Effector memory CD4-positive, alpha-beta T cell (primary cell): Measurements from ENCODE around the gene EGFL8.

ENCODE experiments used
- DNase-seq, 3 donors: peaks; one replicate each; pipeline ENCODE4 v3.0.0-alpha.2; 2020
- H3K27ac ChIP-seq: 2 replicates; pipeline ENCODE4 v1.7.0; 2013; ENCODE audit warnings: mild to moderate bottlenecking, low read length, moderate library complexity; ENCODE audit not compliant: insufficient read depth, poor library complexity, severe bottlenecking
- H3K27me3 ChIP-seq: replicated peaks from 2 replicates; pipeline ENCODE4 v1.7.0; 2013; ENCODE audit warnings: mild to moderate bottlenecking, low read length; ENCODE audit not compliant: insufficient read depth, control insufficient read depth, poor library complexity, severe bottlenecking
- H3K36me3 ChIP-seq: 2 replicates; pipeline ENCODE4 v1.7.0; 2013; ENCODE audit warnings: mild to moderate bottlenecking, low read length, moderate library complexity; ENCODE audit not compliant: control insufficient read depth, insufficient read depth
- H3K4me1 ChIP-seq: 2 replicates; pipeline ENCODE4 v1.7.0; 2013; ENCODE audit warnings: low read length, mild to moderate bottlenecking; ENCODE audit not compliant: control insufficient read depth, insufficient read depth, poor library complexity, severe bottlenecking
- H3K4me3 ChIP-seq: 2 replicates; pipeline ENCODE4 v1.7.0; 2013; ENCODE audit warnings: low read length, low read depth, mild to moderate bottlenecking; ENCODE audit not compliant: insufficient read depth, poor library complexity, severe bottlenecking
- H3K9me3 ChIP-seq: 2 replicates; pipeline ENCODE4 v1.7.0; 2013; ENCODE audit warnings: mild to moderate bottlenecking, low read length, moderate library complexity; ENCODE audit not compliant: control insufficient read depth

EGFL8 gene

DNA sequence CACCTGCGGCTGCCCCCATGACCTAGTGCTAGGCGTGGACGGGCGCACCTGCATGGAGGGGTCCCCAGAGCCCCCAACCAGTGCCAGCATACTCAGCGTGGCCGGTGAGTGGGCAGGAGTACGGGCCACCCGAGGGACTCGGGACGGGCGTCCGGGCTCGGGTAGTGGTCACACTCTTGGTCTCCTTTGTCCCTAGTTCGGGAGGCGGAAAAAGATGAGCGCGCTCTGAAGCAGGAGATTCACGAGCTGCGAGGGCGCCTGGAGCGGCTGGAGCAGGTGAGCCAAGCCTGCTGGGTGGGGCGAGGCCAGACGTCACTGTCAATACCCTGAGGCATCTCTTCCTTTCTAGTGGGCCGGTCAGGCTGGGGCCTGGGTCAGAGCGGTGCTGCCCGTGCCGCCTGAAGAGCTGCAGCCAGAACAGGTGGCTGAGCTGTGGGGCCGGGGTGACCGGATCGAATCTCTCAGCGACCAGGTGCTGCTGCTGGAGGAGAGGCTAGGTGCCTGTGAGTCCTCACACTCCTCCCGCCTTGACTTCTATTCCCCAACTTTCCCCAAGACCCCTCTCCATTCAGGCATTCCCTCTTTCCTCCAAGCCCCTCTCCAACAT, 2.9 kb downstream of the EGFL8 start:
- no peak for DNase-seq
- H3K27me3 ChIP-seq, result no peaks in the 10 kb centered on the region
- H3K4me1 ChIP-seq, result peaks cover 3% of the 10 kb centered on the region
- no peaks in the 10 kb centered on the region for H3K9me3 ChIP-seq
- no peak overlapping the region for H3K4me3 ChIP-seq
- H3K27ac ChIP-seq, result no peak overlapping the region
- H3K36me3 ChIP-seq, result peaks cover 23% of the 10 kb centered on the region

DNA sequence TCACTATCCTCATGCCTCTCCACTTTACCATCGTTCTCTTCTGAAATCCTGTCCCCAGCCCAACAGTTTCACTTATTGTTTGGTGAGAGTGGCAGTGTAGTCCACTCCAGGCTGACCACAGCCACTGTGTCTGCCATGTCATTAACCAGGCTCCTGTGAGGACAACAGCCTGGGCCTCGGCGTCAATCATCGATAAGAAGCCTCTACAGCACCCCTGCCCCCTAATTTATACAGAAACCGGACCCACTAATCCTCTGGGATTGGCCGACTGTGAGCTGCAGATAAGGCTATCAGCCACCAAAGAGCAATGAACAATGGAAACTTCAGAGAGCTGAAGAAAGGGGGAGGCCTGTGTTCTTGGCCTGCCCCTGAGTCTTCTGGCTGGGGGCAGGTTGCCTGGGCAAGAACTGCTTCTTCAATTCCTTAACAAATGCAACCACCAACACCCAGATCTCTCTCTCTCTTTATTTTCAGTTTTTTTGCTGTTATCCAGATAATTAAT, 3.4 kb downstream of the EGFL8 start:
- Histone ChIP-seq H3K9me3 (no peaks in the 10 kb centered on the region), H3K4me3 (no peak overlapping the region), H3K36me3 (peaks cover 23% of the 10 kb centered on the region), H3K4me1 (peaks cover 3% of the 10 kb centered on the region), H3K27ac (no peak overlapping the region), H3K27me3 (no peaks in the 10 kb centered on the region)
- DNase-seq, result no peak

DNA sequence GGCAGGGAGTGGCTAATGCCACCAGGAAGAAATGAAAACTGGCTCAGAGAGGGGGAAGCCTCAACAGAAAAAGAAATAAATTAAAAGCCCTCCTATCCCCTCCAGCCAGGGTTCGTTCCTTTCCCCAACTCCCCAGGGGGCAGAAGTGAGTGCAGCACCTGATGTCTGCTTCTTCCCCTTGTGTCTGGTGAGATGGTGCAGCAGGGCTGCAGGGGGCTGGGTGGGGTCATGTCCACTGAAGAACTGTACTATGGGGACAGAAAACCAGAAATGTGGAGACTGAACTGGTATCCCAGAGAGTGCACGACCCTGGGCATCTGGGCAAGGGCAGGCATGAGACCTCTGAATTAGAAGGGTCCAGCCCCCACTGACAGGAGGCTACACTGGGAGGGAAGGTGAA, 4.0 kb downstream of the EGFL8 start:
- Histone ChIP-seq H3K27ac (no peak overlapping the region), H3K9me3 (no peaks in the 10 kb centered on the region), H3K4me3 (no peak overlapping the region), H3K4me1 (peaks cover 3% of the 10 kb centered on the region), H3K27me3 (no peaks in the 10 kb centered on the region), H3K36me3 (peaks cover 23% of the 10 kb centered on the region)
- no peak for DNase-seq

DNA sequence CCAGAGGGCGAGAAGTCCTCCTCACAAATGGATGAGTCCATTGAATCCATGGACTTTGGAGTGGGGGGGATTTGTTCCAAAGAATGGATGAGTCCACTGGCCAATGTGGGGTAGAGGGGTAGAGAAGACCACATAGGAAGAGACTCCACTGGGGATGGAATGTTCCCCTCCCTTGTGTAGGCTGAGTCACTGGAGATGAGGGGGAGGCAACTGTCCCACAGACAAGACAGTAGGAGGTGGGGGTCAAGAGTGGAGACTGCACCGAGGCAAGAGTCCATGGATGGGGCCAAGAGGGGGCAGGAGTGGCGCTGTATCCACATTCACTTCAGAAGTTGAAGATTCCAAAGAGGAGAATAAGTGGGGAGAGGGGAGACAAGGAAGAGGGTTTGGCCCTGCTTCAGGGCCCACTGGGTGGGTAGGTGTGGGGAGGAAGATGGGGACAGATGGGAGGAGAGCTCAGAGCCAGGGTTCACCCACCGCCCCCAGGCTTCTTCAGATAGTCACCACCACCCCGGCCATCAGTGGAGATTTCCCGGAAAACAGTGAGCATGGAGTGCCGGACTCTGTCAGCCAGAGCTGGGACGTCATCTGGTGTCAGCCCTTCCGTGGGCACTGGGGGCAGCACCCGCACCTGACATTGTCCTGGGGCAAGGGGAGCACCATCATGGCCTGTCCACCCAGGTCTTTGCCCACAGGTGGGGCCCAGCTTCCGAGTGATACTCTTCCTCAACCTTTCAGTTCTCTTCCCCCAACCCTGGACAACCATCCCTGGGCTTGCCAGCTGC, 4.6 kb downstream of the EGFL8 start:
- peaks cover 3% of the 10 kb centered on the region for H3K4me1 ChIP-seq
- H3K4me3 ChIP-seq, result no peak overlapping the region
- H3K9me3 ChIP-seq, result no peaks in the 10 kb centered on the region
- DNase-seq, result no peak
- no peaks in the 10 kb centered on the region for H3K27me3 ChIP-seq
- peaks cover 23% of the 10 kb centered on the region for H3K36me3 ChIP-seq
- H3K27ac ChIP-seq, result no peak overlapping the region

DNA sequence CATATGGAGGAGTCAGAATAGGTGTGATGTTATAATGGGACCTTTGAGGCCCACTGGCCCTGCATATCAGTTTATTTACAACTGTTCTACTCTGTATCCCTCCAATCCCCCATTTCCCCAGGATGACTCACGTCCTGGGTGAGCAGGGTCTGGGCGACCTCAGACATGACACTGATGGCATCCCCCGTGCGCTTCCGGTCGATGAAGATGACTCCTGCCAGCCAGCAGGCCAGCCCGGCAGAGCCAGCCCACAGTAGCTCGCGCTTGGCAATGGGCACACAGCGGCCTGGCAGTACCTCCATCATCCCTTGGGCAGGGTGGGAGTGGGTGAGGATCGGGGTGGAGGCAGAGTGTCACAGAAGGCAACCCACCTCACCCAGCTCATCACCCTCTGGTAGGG, 5.9 kb downstream of the EGFL8 start:
- no peak for DNase-seq
- peaks cover 8% of the 10 kb centered on the region for H3K4me1 ChIP-seq
- H3K36me3 ChIP-seq, result peaks cover 23% of the 10 kb centered on the region
- H3K27ac ChIP-seq, result no peak overlapping the region
- H3K9me3 ChIP-seq, result no peaks in the 10 kb centered on the region
- no peak overlapping the region for H3K4me3 ChIP-seq
- H3K27me3 ChIP-seq, result no peaks in the 10 kb centered on the region

DNA sequence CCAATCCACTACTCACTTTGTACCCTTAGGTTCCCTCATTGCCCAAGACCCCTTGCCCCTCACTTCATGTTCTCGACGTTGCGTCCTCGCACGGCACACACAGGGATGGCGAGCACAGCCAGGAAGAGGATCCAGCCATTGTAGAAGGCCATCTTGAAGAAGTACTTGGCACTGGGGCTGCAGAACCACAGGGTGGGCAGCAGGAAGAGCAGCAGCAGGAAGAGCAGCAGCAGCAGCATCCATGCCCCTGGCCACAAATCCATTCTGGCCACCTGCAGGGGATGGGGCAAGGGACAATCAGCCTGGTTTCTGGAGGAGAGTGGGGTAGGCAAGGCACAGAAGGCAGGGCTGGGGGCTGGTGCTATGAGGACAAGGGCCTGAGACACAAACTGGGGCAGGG, 6.8 kb downstream of the EGFL8 start:
- Histone ChIP-seq H3K27ac (no peak overlapping the region), H3K9me3 (no peaks in the 10 kb centered on the region), H3K36me3 (peaks cover 23% of the 10 kb centered on the region), H3K4me3 (no peak overlapping the region), H3K4me1 (peaks cover 14% of the 10 kb centered on the region), H3K27me3 (no peaks in the 10 kb centered on the region)
- DNase-seq, result no peak

DNA sequence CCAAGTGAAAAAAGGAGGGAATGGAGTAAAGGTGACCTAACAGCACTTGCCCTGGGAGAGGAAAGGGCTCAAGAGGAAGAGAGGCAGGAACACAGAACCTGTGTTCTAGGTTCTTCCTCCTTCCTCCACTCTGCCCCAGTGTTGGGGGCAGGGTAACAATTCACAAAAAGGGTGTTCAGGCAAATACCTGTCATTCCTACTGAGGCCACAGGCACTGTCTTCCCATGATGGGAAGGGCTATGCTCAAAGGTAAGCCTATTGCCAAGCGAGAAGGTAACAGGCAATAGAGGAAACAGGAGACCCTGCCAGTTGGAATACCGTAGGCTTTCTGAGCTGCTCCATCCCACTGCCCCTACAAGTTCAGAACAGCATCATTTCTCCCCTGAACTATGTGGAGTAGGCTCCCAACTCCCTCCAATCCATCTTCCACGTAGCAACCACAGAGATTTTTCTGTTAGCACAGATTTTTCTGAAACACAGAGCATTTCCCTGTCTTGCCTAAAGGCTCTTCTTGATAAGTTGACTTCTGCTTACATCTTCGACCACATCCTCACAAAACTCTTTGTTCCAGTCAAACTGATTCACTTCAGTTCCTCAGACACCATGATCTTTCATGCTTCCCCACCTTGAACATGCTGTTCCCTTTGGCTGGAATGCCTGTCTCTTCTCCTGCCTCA, 8.8 kb downstream of the EGFL8 start:
- Histone ChIP-seq H3K9me3 (no peaks in the 10 kb centered on the region), H3K36me3 (peaks cover 19% of the 10 kb centered on the region), H3K27ac (no peak overlapping the region), H3K4me3 (no peak overlapping the region), H3K27me3 (no peaks in the 10 kb centered on the region), H3K4me1 (peaks cover 28% of the 10 kb centered on the region)
- DNase-seq, result no peak

DNA sequence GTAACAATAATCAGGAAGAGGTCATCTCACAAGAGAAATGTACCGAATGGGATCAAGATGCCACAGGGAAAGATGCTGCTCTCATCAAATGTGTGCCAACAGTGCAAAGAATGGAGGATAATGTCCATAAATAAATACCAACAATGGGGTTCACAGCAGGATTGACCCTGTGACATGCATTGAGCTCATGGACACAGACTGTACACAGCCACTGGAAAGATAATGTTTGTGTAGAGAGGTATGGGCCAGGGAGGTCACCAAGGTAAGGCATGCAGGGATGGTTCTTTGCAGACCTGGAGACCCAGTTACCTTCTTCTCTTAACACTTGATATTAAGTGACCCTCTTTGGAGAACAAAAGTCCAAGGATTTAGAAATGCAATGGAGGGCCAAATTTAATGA, 10.0 kb downstream of the EGFL8 start:
- DNase-seq, result no peak
- Histone ChIP-seq H3K27ac (no peak overlapping the region), H3K9me3 (no peaks in the 10 kb centered on the region), H3K27me3 (no peaks in the 10 kb centered on the region), H3K36me3 (peaks cover 12% of the 10 kb centered on the region), H3K4me3 (no peak overlapping the region), H3K4me1 (peaks cover 33% of the 10 kb centered on the region)

DNA sequence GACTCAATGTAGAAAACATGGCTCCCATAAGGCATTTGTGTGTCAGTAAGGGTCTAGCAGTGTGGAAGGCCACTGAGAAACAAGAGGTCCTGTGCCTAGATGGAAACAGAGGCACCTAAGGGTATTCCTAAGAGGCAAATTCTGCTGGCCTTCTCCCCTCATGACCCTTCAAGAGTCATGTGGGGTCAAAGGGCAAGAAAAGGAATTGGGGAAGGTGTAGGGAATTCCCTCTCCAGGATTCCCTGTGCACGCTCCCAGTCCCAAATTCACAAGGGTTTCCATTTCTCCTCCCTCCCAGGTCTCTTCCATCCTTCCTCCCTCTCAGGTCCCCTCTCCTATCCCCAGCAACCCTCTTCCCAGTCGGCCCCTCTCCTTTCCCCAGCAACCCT, 10.9 kb downstream of the EGFL8 start:
- Histone ChIP-seq H3K4me3 (peak overlapping the region; percentile 88), H3K9me3 (no peaks in the 10 kb centered on the region), H3K36me3 (peaks cover 5% of the 10 kb centered on the region), H3K27me3 (no peaks in the 10 kb centered on the region), H3K4me1 (peaks cover 33% of the 10 kb centered on the region), H3K27ac (peak overlapping the region; percentile 95)
- DNase-seq, result no peak
